ENCODE data around the gene MPV17.
A peak's percentile ranks its signal among the peaks of the same experiment; 100 is the strongest.

DNA sequence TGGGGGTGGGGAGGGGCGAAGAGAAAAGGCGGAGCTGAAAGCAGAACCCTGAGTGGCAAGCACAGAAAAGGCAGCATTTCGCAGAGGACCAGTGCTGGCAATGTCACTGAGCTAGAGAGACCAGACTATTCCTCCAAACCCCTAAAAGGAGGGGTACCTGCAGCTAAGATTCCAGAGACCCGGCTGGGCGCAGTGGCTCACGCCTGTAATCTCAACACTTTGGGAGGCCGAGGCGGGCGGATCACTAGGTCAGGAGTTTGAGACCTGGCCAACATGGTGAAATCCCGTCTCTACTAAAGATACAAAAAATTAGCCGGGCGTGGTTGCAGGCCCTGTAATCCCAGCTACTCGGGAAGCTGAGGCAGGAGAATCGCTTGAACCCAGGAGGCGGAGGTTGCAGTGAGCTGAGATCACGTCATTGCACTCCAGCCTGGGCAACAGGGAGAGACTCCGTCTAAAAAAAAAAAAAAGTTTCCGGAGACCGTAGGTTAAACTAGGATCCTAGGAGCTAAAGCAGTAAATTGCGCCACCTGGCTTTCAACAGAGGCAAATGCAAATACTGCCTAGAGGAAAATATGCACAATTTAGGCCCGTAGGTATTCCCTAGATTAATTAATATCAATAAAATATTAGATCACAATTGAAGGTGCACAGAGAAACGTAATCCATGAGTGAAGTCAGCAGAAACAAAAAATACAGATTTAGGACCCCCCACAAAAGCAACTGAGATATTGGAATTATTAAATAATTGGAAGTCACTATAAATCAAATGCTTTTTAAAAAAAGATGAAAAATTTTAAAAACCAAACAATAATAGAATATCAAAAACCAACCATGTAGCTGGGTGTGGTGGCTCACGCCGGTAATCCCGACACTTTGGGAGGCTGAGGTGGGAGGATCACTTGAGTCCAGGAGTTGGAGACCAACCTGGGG, 19.5 kb downstream of the MPV17 start:
- TF ChIP-seq EZH2 (IDR thresholded peaks at IDR 0.05; ENCODE audit: borderline replicate concordance, low read length) (no peak), CTCF (IDR thresholded peaks at IDR 0.05; ENCODE audit: low read length) (peak; percentile 80)
